ENCODE data around the gene PHIP. TPM values are rescaled to one million over a fixed set of nuclear protein-coding genes. Genes with fewer than 3 reads are reported as not detected.

PHIP gene
- total RNA-seq, 1 experiment from 2014 or later: 53.6 TPM

- Mint-ChIP-seq H3K9me3 (no peaks in the 10 kb centered on the region), H3K4me1 (peaks cover 15 to 16% of the 10 kb centered on the region in 2 experiments), H3K4me3 (peak overlapping the region in 1 of 2 experiments; percentile 9; a peak in 1 of 5 replicates), H3K36me3 (ENCODE audit: insufficient read depth in 1 of 3, low read depth in 3 of 3) (no peaks in the 10 kb centered on the region), H3K27ac (no peak overlapping the region), H3K27me3 (ENCODE audit: low read depth) (no peaks in the 10 kb centered on the region)
- no peak overlapping the region for H2BK15ac ChIP-seq (ENCODE audit: low read depth, low read length)
- no peak for TF ChIP-seq CTCF (conservative IDR thresholded peaks at IDR 0.05)
- no peak overlapping the region for H3K18ac ChIP-seq (ENCODE audit: insufficient read length, low read depth, low read length)
- no peak overlapping the region for H2AK5ac ChIP-seq (ENCODE audit: insufficient read length, low read length)
- H3K4ac ChIP-seq (ENCODE audit: low read depth, low read length): no peak overlapping the region
- H3K14ac ChIP-seq (ENCODE audit: insufficient read depth, low read length): no peak overlapping the region
- H4K5ac ChIP-seq (ENCODE audit: insufficient read length, low read depth, low read length): no peak overlapping the region
- H3K27me3 ChIP-seq (ENCODE audit: insufficient read depth, low read length): no peaks in the 10 kb centered on the region
- H3K27ac ChIP-seq (ENCODE audit: insufficient read length, low read depth, low read length): no peak overlapping the region
- no peak overlapping the region for H3K4me2 ChIP-seq (ENCODE audit: insufficient read depth, insufficient read length, low read length)
- H2BK12ac ChIP-seq (ENCODE audit: insufficient read length, low read depth, low read length): no peak overlapping the region
- no peaks in the 10 kb centered on the region for H4K20me1 ChIP-seq (ENCODE audit: control insufficient read depth, insufficient read depth, insufficient read length)
- H2BK120ac ChIP-seq (ENCODE audit: low read depth, low read length, poor library complexity, severe bottlenecking): no peak overlapping the region
- no peak overlapping the region for H4K91ac ChIP-seq (ENCODE audit: insufficient read length, low read depth, low read length)
- no peak overlapping the region for H2BK20ac ChIP-seq (ENCODE audit: low read depth, low read length, poor library complexity, severe bottlenecking)
- H3K56ac ChIP-seq (ENCODE audit: insufficient read length, low read depth, low read length): no peak overlapping the region
- H3K4me1 ChIP-seq (ENCODE audit: insufficient read depth, low read length): no peaks in the 10 kb centered on the region; the same call in 1 of the 2 replicates
- H3K79me1 ChIP-seq (ENCODE audit: insufficient read depth, low read depth, low read length, poor library complexity, severe bottlenecking): no peaks in the 10 kb centered on the region
- H3K9ac ChIP-seq (ENCODE audit: extremely low read depth, insufficient read length, low read length): no peak overlapping the region
- H4K8ac ChIP-seq (replicated peaks; ENCODE audit: insufficient read length, low read depth, low read length): no peak overlapping the region
- no peak overlapping the region for H2BK5ac ChIP-seq (ENCODE audit: insufficient read length, low read length)
- WGBS (ENCODE audit: extremely low coverage, insufficient read length, low lambda C conversion rate): no CpG with 5 or more reads among the region's 1 CpG
- H2AFZ ChIP-seq (ENCODE audit: low read length): no peak overlapping the region
- DNase-seq: no peak
- no peak overlapping the region for H3T11ph ChIP-seq (ENCODE audit: low read length)
- H3K23ac ChIP-seq (ENCODE audit: insufficient read length, low read depth, low read length): no peak overlapping the region
- H3K79me2 ChIP-seq (ENCODE audit: insufficient read depth, low read length): no peaks in the 10 kb centered on the region
- no peaks in the 10 kb centered on the region for H3K9me3 ChIP-seq (ENCODE audit: control insufficient read depth, low read depth, low read length)
- peaks cover 5% of the 10 kb centered on the region for H3K23me2 ChIP-seq (ENCODE audit: insufficient read length, low read depth, low read length, poor library complexity, severe bottlenecking)
Measured at GRCh38 chr6:79082304-79082703, 4.2 kb upstream of the PHIP start.

Data from H9 (cell line).